8988T (cell line): Measurements from ENCODE around the gene ANKS1B.
"Not testable (repeated sequence)": the region's sequence is repeated elsewhere in the genome, so short reads cannot be mapped to it uniquely, and the experiment has no call there.

Experiments
- DNase-seq: peaks from one replicate; pipeline ENCODE4 v3.0.0; 2011

ANKS1B gene

DNA sequence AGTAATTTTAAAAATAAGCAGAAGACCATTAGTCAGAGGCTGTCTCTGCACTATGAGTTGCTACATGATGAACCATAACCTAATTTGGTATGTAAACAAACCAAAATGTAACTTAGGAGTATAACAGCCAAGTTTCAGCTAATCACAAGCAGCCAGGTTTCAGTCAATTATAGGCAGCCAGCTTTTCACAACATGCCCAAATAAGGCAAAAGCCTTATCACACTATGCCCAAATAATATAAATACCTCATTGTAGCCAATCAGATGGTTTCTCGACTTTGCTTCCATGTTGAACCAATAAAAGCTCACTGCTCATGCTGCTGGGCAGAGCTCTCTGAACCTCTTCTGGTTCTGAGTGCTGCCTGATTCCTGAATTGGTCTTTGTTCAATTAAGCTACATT lies 298.6 kb downstream of the ANKS1B start:
- DNase-seq, result no peak

DNA sequence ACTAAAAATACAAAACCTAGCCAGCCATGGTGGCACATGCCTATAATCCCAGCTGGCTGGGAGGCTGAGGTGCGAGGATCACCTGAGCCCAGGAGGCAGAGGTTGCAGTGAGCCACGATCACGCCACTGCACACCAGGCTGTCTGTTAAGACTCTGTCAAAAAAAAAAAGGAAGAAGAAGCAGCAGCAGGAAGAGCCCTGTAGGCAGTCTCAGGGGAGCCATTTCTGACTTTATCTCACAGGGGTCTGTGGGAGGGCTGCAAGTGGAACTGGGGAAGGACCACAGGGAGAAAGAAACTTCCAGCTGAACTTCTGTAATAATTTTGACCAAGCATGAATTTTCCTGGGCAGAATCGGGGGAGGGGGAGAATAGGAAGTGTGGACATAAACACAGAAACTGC lies 304.5 kb downstream of the ANKS1B start:
- DNase-seq, result no peak

DNA sequence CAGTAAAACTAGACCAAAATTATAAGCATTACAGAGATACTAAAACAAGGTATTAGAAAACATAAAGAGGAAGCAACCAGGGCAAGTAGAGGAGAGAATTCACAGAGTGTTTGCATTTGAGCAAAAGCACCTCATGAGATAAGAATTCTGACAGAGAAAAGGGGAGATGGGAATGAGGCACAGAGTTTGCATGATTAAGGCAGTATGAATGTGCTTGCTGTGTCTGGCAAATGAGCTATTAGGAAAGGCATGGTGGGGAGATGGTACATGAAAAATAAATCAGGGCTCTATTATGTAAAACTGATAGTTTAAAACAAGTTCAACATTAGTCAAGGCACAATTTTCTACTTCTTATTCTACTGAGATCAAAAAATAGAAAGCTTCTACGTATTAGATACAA lies 314.1 kb downstream of the ANKS1B start:
- no peak for DNase-seq

DNA sequence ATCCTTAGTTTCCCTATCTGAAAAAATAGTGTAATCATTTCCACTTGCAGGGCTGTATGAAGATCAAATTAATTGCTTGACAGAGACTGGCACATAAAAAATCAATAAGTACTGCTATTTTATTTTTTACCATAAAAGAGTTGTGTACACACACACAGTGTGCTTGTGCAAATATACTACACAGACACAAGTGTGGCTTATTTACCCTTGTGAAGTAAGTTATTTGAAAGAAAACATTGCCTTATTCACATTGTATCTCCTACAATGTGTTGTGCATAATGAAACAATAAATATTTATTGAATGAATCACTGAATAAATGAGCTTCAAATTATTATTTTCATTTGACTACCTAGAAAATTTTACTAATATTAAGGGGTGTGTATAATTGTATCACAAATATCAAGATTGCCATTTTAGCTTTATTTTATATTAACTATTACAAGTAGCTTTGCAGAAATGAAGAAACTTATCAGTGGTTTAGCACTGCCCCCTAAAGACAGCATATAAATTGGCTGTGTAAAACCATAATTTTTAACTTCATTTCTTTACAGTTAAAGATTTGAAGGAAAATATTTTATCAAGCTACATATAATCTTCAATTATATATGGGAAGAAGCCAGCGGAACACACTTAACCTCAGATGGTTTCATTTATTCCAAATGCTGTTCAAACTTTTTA lies 325.9 kb downstream of the ANKS1B start:
- no peak for DNase-seq

- DNase-seq, result no peak
Observed at GRCh38 chr12:99649551-99649950, 335.2 kb downstream of the ANKS1B start.

- DNase-seq, result no peak
Observed at GRCh38 chr12:99648183-99648582, 336.6 kb downstream of the ANKS1B start.

DNA sequence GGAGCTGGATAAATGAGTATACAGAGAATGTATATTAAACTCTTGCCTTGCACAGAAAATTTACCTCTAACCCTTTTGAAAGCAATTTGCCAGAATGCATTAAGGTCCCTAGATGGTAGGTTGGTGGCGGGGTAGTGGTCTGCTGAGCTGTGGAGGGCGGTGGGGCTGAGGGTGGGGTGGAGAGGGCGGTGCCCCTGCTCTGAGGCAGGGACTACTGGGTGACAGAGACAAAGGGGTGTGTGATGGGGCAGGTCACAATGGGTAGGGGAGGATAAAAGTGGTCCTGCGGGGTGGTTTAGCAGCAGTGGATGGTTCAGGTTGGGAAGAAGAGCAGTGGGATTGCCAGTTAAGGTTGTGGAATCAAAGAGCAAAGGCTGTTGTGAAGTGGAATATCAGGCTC lies 337.3 kb downstream of the ANKS1B start, which contains the start of gene GARIN6:
Gene GARIN6 (plus strand): TSS at position 301 of the 400 bp plus-strand sequence. CDS start 422 bp downstream, outside the sequence.
- DNase-seq, result peak; percentile 3

DNA sequence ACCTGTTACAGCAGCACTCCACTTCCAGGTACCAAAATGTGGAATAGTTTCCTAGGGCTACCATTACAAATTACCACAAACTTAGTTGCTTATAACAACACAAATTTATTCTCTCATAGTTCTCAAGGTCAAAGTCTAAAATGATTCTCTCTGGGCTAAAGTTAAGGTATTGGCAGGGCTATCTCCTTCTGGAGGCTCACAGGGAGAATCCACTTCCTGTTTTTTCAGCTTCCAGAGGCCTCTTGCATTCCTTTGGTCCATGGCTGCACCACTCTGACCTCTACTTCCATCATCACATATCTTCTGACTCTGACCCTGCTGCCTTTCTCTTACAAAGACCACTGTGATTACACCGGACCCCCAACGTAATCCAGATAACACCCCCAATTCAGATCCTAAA lies 340.1 kb downstream of the ANKS1B start:
- no peak for DNase-seq

DNA sequence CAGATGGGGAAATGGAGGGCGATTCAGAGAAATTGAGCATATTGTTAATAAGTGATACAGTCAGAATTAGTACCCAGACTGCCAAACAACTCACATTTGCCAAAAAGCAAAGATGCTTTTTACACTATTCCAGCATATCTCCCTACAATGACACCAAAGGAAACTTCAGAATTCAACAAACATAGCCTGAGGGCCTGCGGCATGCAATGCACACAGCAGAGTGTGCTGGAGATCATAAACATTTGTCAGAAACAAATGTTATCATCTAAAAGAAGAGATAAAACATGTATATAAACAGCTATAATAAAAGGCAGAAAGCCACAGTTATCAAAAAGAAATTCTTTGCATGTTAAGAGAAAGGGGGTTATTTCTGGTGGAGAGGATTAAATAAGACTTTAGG lies 357.3 kb downstream of the ANKS1B start:
- DNase-seq, result no peak

GRCh38 chr12:99624591-99624990 lies 360.1 kb downstream of the ANKS1B start:
- not testable (repeated sequence) for DNase-seq

DNA sequence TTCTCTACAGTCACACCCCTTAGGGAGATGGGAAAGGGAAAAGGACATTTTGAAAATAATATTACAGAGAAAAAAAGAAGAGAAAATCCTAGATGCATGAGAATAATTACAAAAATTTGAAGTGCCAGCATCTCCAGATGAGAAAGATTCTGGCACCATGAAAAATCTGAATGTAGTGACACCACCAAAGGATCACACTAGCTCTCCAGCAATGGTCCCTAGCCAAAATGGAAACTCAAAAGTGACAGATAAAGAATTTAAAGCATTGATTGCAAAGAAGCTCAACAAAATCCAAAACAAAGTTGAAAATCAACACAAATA lies 364.6 kb downstream of the ANKS1B start:
- no peak for DNase-seq

GRCh38 chr12:99619389-99620158 lies 365.2 kb downstream of the ANKS1B start:
- no peak for DNase-seq

DNA sequence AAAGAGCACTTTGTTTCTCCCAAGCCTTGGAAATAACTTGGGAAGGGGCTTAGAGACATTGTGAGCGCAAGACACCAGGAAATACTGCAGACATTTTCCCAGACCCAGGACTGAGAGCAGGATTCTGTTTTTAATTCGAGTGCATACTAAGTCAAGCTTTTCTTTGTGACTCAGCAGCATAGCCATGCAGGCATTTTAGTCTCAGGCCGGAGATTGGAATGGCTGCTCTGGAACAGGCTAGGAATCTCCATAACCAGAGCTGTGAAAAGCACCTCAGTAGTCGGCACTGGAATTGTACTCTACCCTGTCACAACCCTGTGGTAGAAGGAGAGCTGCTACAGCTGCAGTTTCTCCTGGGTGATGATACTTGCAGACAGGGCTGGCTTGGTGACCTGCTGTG lies 366.1 kb downstream of the ANKS1B start:
- DNase-seq, result no peak

DNA sequence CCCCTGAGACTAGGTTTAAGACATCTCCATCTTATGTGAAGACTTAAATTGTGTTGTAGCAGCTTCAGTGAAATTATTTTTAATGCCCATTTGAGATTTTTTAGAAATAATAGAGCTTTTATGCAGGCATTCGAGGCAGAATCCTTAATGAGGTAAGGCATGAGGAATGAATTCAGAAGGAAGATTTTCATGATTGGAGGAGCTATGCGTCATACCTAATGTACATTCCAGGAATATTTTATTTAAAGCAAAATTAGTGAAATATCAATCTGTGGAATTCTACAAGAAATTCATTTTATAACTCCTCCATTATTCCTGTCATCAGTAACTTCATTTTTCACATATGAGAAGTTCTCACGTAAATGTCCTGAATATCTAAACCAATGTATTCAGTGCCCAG lies 373.1 kb downstream of the ANKS1B start:
- no peak for DNase-seq

DNA sequence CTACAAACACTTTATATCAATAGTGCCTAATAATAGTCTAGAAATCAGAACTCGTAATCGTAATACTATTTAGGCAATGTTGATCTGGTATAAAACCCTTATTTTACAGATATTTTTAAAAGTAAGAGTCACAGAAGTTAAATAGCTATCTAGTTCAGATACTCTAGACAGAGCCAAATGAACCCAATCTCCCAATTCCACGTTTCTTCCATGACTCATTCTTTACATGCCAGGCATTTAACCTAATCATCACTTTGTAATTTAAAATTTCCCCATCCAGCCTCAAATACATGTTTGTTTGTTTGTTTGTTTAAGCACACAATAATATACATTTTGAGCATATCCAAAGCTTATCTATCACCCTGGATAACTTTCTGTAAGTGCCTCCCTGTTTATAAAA lies 373.6 kb downstream of the ANKS1B start:
- no peak for DNase-seq

GRCh38 chr12:99609455-99610181 lies 375.1 kb downstream of the ANKS1B start:
- DNase-seq, result no peak

DNA sequence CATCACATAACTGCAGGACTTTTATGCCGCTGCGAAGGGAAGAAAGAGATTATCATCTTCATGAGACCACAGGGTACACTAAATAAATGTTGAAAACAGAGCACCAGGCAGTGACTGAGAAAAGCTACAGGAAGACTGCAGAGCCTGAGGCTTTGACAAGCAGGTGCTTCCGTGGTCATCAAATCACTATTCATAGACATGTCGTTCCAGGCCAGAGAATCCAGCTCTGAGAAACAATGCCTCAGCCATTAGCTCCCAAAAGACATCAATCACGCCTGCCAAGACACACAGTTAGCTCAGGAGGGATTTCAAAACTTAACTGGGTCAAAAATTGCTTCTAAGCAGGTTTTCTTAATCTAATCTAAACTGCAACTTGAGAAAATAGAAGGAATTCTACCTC lies 384.3 kb downstream of the ANKS1B start:
- no peak for DNase-seq

DNA sequence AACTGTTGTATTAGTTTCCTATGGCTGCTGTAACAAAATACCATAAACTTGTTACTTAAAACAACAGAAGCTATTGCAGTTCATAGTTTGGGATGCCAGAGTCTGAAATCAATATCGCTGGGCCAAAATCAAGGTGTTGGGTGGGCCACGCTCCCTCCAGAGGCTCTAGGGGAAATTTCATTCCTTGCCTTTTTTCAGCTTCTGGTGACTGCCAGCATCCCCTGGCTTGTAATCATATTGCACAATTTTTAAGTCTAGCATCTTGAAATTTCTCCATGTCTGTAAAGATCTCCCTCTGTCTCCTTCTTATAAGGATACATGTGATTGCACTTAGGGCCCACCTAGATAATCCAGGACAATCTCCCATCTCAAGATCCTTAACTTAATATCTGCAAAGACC lies 386.0 kb downstream of the ANKS1B start:
- DNase-seq, result no peak

DNA sequence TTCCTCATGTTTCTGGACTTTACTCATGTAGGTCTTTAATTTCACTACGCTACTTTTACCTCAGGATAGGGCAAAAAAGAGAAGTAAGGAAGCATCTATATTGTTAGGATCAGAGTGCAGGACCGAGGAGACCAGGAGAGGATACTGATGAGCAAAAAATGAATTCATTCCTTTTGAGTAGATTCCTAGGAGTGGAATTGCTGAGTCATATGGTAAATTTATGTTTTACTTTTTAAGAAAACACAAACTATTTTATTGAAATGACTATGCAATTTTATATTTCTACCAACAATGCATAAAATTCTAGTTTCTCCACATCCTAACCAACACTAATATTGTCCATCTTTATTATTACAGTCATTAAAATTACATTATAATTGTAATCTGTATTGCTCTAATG lies 388.0 kb downstream of the ANKS1B start:
- no peak for DNase-seq

DNA sequence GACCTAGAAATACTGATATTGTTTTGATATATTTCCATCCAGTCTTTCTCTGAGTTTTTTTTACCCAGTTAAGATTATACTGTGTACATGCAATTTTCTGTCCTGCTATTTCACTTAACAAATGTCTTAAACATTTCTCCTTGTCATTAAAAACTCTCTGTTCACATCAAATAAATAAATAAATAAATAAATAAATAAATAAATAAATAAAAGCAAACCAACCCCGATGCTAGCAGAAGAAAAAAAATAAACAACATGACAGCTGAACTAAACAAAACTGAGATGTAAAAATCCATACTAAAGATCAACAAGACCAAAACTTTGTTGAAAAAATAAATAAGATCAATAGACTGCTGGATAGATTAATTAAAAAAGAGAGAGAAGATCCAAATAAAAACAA lies 407.6 kb downstream of the ANKS1B start:
- not testable (repeated sequence) for DNase-seq

DNA sequence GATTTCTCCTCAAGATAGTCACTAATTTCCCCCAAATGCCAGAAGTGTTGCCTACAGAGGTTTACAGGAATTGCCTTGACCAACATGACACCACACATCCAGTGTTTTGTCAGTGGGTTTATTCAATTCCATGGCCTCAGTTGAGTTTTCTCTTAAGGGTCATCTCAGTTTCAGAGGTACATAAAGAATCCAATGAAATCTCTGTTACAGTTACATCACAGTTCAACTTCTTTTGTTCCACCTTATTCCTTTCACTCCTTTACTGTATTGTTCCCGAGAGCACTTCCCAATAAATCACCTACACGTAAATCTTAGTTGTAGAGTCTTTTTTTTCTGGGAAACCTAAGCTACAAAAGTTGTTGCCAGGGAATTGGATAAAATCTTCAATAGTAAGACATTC lies 410.8 kb downstream of the ANKS1B start:
- DNase-seq, result no peak

- DNase-seq, result no peak
Observed at GRCh38 chr12:99567072-99567471, 417.7 kb downstream of the ANKS1B start.

- no peak for DNase-seq
Observed at GRCh38 chr12:99558109-99558508, 426.6 kb downstream of the ANKS1B start.

GRCh38 chr12:99553461-99553860 lies 431.3 kb downstream of the ANKS1B start:
- DNase-seq, result no peak
